ENCODE data around the gene MCM10.
"Not testable (repeated sequence)": the region's sequence is repeated elsewhere in the genome, so short reads cannot be mapped to it uniquely, and the experiment has no call there.

Gene MCM10

DNA sequence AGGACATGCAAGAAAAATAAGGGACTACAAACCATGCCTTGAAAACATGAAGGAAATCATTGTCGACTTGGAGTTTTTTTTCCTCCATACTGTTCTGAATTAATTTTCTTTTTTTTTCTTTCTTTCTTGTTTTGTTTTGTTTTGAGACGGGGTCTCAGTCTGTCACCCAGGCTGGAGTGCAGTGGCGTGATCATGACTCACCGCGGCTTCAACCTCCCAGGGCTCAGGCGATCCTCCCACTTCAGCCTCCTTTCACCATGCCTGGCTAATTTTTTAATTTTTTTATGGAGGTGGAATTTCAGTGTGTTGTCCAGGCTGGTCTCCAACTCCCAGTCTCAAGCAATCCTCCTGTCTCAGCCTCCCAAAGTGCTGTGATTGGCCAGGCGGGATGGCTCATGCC lies 61.2 kb downstream of the MCM10 start:
- FAIRE-seq: no peak

GRCh38 chr10:13223241-13223640 lies 61.9 kb downstream of the MCM10 start:
- FAIRE-seq: no peak

- FAIRE-seq: no peak
Observed at GRCh38 chr10:13224210-13224995, 63.0 kb downstream of the MCM10 start.

DNA sequence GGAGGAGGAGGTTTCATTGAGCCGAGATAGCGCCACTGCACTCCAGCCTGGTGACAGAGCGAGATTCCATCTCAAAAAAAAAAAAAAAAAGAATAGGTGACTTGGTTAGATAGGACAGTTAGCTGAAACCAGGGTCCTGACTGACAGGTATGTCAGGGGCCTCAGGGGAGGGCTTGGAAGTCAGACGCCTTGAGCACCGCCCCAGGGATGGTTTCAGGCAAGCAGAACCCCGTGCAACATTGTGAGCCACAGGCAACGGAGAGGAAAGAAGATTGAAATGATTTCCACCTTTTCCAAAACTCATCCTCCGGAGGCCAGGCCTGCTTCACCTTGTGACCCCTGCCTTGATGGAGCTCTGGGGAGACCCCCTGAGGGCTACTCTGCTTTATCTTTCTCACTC lies 64.2 kb downstream of the MCM10 start:
- FAIRE-seq: no peak

DNA sequence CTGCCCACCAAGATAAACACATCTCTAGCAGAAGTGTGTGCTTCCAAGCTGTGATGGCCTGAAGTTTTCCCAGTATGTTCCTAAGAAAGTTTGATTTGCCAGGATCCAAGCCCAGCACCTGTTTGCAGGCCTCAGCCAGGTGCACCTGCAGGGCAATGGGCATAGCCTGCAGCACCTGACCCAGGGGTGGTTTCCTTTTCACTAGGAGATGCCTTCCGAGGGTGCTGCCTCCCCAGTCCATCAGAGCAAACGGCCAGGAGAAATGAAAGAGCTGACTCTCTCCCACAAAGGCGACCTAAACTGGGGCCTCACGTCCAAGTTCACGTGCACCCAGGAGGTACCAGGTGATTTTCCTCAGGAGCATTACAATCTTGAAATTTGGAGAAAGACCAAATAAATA lies 65.7 kb downstream of the MCM10 start:
- FAIRE-seq: no peak

- no peak for FAIRE-seq
Observed at GRCh38 chr10:13231190-13231589, 69.8 kb downstream of the MCM10 start.

- FAIRE-seq: no peak
Observed at GRCh38 chr10:13231808-13232207, 70.5 kb downstream of the MCM10 start.

- FAIRE-seq: no peak
Observed at GRCh38 chr10:13233358-13233757, 72.0 kb downstream of the MCM10 start.

- no peak for FAIRE-seq
Observed at GRCh38 chr10:13234172-13234571, 72.8 kb downstream of the MCM10 start, which contains the start of gene UCMA. Gene UCMA (minus strand): TSS chr10:13234374. CDS start chr10:13234258, 116 bp downstream.

DNA sequence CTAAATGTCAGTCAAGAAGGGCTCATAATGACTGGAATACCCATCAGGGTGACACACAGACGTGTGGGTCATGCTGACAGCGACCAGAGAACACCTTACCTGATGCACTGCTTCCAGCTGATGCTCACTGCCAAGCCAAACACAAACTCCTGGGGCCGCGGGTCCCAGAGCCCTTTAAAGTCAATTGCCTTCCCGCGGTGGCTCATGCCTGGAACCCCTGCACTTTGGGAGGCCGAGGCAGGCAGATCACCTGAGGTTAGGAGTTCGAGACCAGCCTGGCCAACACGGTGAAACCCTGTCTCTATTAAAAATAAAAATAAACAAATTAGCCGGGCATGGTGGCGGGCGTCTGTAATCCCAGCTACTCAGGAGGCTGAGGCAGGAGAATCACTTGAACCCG lies 73.4 kb downstream of the MCM10 start:
- FAIRE-seq: not testable (repeated sequence)

DNA sequence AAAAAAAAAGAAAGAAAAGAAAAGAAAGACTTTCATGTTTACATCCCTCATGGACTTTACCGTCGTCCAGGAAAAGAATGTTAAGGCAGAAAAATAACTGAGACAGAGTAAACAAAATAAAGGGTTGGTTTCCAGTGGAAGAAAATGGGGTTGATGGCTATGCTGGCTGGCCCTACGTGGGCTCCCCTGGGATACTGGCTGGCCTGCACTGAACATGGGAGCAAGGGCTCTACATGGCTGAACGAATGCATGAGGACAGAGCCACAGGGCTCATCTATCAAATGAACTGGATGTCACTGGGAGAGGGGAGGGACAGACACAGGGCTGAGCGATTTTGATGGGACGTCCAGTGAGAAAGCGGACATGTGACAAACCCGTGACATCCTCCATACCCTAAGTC lies 75.3 kb downstream of the MCM10 start:
- FAIRE-seq: no peak

DNA sequence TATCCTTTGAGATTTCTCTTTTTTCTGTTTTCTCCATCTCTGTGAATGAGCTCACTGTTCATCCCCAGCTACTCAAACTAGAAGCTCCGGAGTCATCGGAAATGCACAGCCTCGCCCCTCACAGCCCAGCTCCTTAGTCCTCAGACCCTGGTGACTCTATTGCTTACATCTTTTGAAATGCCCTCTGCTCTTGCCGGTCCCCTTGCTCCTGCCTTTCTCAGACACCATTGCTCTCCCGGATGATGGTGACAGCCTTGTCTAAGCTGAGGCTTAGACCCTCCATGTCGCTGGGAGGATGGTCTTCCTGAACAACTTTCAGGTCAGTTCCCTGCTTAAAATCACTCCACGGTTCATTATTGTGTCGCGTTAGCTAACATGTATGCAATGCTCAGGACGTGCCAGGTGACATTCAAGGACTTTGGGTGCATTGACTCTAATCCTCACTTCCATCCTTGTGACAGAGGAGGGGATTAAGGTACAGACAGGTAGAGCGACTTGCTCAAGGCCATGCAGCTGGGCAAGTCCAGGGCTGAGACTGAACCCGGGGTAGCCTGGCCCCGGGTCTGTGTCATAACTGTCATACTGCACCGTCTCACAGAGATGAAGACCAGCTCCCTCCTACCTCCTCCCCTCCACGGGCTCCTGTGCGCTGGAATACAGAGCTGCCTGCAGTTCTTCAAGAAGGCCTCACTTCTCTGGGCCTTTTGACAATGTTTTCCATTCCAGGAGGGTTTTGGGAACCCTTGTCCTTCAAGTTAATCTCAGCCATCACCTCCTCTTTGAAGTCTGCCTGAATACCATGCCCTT lies 77.1 kb downstream of the MCM10 start:
- no peak for FAIRE-seq

DNA sequence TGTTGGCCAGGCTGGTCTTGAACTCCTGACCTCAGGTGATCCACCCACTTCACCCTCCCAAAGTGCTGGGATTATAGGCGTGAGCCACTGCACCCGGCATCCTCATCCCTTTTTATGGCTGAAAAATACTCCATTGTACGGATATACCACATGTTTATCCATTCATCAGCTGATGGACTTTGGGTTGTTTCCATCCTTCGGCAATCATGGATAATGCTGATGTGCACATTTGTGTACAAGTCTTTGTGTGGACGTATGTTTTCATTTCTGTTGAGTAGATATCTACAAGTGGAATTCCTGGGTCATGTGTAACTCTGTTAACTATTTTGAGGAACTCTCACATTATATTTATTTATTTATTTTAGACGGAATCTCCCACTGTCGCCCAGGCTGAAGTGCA lies 78.6 kb downstream of the MCM10 start:
- FAIRE-seq: no peak

DNA sequence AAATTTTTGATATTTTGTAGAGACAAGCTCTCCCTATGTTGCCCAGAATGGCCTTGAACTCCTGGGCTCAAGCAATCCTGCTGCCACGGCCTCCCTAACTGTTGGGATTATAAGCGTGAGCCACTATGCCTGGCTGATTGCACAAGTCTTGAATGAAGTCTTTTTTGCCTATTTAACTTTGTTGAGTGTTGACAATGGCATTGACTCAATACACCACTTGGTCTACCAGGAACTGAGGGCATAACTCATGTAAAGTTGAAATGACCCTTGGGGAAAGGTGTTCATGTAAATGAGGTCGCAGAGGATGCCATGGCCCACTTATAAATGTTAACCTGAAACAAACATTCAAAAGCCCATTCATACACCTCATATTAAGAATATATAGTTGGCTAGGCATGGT lies 80.3 kb downstream of the MCM10 start:
- FAIRE-seq: no peak

DNA sequence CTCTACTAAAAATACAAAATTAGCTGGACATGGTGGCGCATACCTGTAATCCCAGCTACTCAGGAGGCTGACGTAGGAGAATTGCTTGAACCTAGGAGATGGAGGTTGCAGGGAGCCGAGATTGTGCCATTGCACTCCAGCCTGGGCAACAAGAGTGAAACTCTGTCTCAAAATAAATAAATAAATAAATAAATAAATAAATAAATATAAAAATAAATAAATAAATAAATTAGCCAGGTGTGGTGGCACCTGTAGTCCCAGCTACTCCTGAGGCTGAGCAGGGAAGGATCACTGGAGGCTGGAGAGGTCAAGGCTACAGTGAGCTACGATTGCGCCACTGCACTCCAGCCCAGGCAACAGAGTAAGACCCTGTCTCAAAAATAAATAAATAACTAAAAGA lies 80.9 kb downstream of the MCM10 start:
- not testable (repeated sequence) for FAIRE-seq

DNA sequence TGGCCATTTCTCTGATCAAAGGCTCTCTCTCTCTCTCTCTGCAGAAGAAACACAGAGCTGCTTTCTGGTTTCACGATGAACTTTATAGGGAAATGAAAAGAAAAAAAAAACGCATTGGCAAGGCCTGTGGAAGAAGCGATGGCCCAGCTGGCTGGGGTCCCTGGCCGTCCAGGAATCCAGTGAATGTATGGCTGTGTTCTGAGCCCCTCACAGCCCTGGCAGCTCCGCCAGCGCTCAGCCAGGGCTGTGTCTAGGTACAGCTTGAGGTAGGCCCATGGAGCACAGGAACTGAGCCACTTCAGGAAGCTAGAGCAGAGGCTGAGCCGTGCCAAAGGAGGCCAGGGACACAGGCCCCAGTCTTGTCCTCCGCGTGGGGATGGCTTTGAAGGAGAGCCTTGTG lies 85.9 kb downstream of the MCM10 start:
- no peak for FAIRE-seq

- FAIRE-seq: no peak
Observed at GRCh38 chr10:13247784-13248183, 86.4 kb downstream of the MCM10 start.

DNA sequence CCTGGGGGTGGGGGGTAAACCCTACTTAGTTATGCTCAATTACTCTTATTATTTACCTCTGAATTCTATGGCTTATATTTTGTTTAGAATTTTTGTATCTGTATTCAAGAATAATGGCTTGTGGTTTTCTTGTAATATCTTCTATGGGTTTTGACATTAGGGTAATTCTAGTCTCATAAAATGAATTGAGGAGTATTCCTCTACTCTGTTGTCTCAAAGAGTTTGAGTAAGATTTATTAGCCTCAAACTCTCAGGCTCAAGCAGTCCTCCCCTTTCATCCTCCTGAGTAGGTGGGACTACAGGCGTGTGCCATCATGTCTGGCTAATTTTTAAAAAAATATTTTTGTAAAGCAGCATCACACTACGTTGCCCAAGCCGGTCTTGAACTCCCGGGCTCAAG lies 92.4 kb downstream of the MCM10 start:
- FAIRE-seq: no peak

GRCh38 chr10:13256627-13257026 lies 95.3 kb downstream of the MCM10 start:
- no peak for FAIRE-seq

- FAIRE-seq: no peak
Observed at GRCh38 chr10:13257621-13258140, 96.3 kb downstream of the MCM10 start.
